ENCODE measurements around the gene TLCD3B.

GRCh38 chr16:30025574-30025973 lies 5.5 kb downstream of the TLCD3B start:
- no peak for TF ChIP-seq CTCF (IDR thresholded peaks at IDR 0.05)
- no peak for TF ChIP-seq POLR2A (IDR thresholded peaks at IDR 0.05)
- TF ChIP-seq EP300 (IDR thresholded peaks at IDR 0.05): no peak

Measured in tibial nerve (tissue), 4 donors.